ENCODE results near the gene PRICKLE1. TPM values are rescaled to one million over a fixed set of nuclear protein-coding genes. Genes with fewer than 3 reads are reported as not detected.

The PRICKLE1 gene
- 6.4 TPM for total RNA-seq (ENCODE audit: unreplicated experiment)
- long read RNA-seq, partial matches to known transcripts: 0 of 2 reads
- long read RNA-seq, other reads (novel, unspliced or antisense): 1 of 2 reads

DNA sequence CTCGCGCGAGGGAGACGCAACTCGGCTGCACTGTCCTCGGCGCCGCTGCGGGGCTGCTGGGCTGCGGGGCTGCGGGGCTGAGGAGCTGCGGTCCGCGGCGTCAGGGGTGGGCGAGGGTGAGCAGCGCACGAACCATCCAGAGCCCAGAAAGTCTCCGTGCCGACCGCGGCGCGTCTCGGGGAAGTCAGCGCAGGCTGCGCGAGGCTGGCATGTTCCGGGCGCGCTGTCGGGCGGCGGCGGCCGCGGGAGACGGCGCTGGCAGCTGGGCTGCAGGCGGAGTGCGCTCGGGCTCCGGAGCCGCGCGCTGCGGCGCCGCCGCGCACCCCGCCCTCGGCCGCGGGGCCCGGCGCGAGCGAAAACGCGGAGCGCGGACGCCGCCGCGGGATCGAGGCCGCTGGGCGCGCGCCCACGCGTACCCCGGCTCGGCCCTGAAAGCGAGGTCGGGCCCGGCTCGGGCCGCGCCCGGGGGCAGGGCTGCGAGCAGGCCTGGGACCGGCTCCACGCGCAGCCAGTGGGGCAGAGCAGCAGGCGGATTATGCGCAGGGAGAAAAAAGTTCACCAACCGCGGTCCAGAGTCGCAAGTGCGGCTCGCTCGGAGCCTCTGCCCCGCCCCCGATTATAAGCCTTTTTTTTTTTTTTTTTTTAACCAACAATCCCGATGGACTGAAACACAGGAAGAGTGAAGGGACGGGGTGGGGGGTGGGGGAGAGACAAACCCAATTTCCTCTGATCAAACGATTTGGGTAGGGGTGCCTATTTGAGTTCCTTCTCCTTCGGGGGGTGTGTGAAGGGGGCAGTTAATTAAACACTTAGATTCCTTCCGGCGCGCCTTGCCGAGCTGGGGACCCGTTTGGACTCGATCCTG is at the start of gene PRICKLE1:
PRICKLE1 (minus strand) TSS at position 282 of the 865 bp plus-strand sequence. CDS start 117,230 bp downstream, outside the sequence.
- TF ChIP-seq, protein P1, sequence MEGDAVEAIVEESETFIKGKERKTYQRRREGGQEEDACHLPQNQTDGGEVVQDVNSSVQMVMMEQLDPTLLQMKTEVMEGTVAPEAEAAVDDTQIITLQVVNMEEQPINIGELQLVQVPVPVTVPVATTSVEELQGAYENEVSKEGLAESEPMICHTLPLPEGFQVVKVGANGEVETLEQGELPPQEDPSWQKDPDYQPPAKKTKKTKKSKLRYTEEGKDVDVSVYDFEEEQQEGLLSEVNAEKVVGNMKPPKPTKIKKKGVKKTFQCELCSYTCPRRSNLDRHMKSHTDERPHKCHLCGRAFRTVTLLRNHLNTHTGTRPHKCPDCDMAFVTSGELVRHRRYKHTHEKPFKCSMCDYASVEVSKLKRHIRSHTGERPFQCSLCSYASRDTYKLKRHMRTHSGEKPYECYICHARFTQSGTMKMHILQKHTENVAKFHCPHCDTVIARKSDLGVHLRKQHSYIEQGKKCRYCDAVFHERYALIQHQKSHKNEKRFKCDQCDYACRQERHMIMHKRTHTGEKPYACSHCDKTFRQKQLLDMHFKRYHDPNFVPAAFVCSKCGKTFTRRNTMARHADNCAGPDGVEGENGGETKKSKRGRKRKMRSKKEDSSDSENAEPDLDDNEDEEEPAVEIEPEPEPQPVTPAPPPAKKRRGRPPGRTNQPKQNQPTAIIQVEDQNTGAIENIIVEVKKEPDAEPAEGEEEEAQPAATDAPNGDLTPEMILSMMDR (IDR thresholded peaks at IDR 0.05; ENCODE audit: partially characterized antibody, unreplicated experiment): no peak
- peak within 1 kb of the TSS; percentile 59 for H3K27ac Mint-ChIP-seq (ENCODE audit: unreplicated experiment)
- H3K4me3 Mint-ChIP-seq (ENCODE audit: unreplicated experiment): peak within 1 kb of the TSS; percentile 90
- H3K9me3 Mint-ChIP-seq (ENCODE audit: unreplicated experiment): peaks cover 15% of the 10 kb centered on the region
- no peaks in the 10 kb centered on the region for H3K36me3 Mint-ChIP-seq (ENCODE audit: unreplicated experiment)
- H3K4me1 Mint-ChIP-seq (ENCODE audit: low read depth, unreplicated experiment): peaks cover 15% of the 10 kb centered on the region
- H3K27me3 Mint-ChIP-seq (ENCODE audit: unreplicated experiment): peaks cover 10% of the 10 kb centered on the region
- peak; percentile 73 for DNase-seq

DNA sequence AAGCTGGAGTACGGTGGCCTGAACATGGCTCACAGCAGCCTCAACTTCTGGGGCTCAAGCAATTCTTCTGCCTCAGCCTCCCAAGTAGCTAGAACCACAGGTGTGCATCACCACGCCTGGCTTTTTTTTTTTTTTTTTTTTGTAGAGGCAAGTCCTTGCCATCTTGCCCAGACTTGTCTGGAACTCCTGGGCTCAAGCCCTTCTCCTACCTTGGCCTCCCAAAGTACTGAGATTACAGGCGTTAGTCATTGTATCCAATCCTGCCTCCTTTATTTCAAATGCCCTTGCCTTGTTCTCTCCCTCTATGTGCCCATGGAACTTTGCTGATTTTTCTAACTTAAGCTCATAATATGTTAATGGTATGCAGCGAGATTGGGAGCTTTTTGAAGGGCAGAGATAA is 49.2 kb upstream of the PRICKLE1 start:
- Mint-ChIP-seq H3K4me3 (ENCODE audit: unreplicated experiment) (no peak overlapping the region), H3K27ac (ENCODE audit: unreplicated experiment) (no peak overlapping the region), H3K9me3 (ENCODE audit: unreplicated experiment) (no peaks in the 10 kb centered on the region), H3K27me3 (ENCODE audit: unreplicated experiment) (peaks cover 2% of the 10 kb centered on the region), H3K36me3 (ENCODE audit: unreplicated experiment) (no peaks in the 10 kb centered on the region), H3K4me1 (ENCODE audit: low read depth, unreplicated experiment) (peaks cover 9% of the 10 kb centered on the region)
- no peak for DNase-seq
- TF ChIP-seq, protein P1 (IDR thresholded peaks at IDR 0.05; ENCODE audit: partially characterized antibody, unreplicated experiment): no peak

DNA sequence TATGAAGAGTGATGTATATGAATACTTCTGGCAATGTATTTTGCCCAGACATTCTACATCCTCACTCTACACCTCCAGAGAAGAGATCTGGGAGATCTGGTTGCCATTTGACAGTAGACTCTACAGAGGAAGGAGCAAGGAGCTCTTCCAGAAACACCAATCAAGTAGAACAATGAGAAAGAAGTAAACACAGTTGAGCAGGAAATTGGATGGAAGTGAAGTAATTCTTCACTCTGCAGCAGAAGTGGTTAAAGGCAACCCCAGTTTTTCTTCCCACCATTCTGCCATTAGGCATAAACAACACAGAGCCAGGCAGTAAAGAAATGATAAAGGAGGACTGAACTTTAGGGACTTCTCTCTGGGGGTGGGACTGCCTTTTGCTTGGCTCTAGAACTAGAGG is 48.5 kb upstream of the PRICKLE1 start:
- no peak for DNase-seq
- no peaks in the 10 kb centered on the region for H3K36me3 Mint-ChIP-seq (ENCODE audit: unreplicated experiment)
- H3K27me3 Mint-ChIP-seq (ENCODE audit: unreplicated experiment): peaks cover 2% of the 10 kb centered on the region
- H3K27ac Mint-ChIP-seq (ENCODE audit: unreplicated experiment): no peak overlapping the region
- peaks cover 9% of the 10 kb centered on the region for H3K4me1 Mint-ChIP-seq (ENCODE audit: low read depth, unreplicated experiment)
- no peak overlapping the region for H3K4me3 Mint-ChIP-seq (ENCODE audit: unreplicated experiment)
- TF ChIP-seq, protein P1 (IDR thresholded peaks at IDR 0.05; ENCODE audit: partially characterized antibody, unreplicated experiment): no peak
- no peaks in the 10 kb centered on the region for H3K9me3 Mint-ChIP-seq (ENCODE audit: unreplicated experiment)

DNA sequence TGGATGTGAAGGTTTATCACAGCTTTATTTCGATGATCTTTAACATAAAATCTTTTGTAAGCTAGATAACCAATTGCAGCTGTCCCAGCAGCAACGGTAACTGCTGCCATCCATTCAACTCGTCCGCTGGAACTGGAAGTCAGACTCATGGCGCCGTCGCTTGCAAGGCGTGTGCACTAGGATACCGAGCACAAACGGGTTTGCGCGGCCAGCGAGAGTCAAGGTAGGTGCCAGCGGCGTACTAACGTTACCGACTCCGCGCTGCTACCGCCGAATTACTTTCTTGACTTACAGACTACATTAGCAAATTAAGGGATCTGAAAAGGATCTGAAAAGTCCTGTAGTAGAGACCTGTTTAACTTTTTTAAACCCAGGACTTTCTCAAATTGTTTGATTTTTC is 47.4 kb upstream of the PRICKLE1 start:
- Mint-ChIP-seq H3K27me3 (ENCODE audit: unreplicated experiment) (peaks cover 2% of the 10 kb centered on the region), H3K36me3 (ENCODE audit: unreplicated experiment) (no peaks in the 10 kb centered on the region), H3K27ac (ENCODE audit: unreplicated experiment) (no peak overlapping the region), H3K4me3 (ENCODE audit: unreplicated experiment) (no peak overlapping the region), H3K9me3 (ENCODE audit: unreplicated experiment) (no peaks in the 10 kb centered on the region), H3K4me1 (ENCODE audit: low read depth, unreplicated experiment) (peaks cover 9% of the 10 kb centered on the region)
- TF ChIP-seq, protein P1 (IDR thresholded peaks at IDR 0.05; ENCODE audit: partially characterized antibody, unreplicated experiment): no peak
- no peak for DNase-seq

DNA sequence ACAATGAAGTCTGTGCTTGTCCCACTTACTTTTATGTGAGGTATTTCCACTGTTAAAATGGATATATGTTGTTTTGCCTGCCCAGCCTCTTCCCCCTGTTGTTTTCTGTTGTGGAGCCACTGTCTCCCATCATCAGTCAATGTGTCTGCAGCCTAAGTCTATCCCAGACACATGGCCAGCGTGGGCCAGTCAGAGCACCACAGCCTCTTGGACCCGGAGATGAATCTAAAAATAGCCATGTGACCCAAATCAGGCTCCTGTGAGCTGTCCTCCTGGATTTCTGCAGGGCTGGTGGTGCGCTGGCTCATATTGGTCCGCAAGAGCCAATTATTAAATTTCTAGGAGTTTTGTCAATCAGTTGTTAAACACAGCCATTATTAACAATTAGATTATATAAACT is 44.0 kb upstream of the PRICKLE1 start:
- Mint-ChIP-seq H3K36me3 (ENCODE audit: unreplicated experiment) (no peaks in the 10 kb centered on the region), H3K27me3 (ENCODE audit: unreplicated experiment) (no peaks in the 10 kb centered on the region), H3K27ac (ENCODE audit: unreplicated experiment) (no peak overlapping the region), H3K4me1 (ENCODE audit: low read depth, unreplicated experiment) (no peaks in the 10 kb centered on the region), H3K4me3 (ENCODE audit: unreplicated experiment) (no peak overlapping the region), H3K9me3 (ENCODE audit: unreplicated experiment) (no peaks in the 10 kb centered on the region)
- no peak for DNase-seq
- TF ChIP-seq, protein P1 (IDR thresholded peaks at IDR 0.05; ENCODE audit: partially characterized antibody, unreplicated experiment): no peak

Measured in glutamatergic neuron (in vitro differentiated cells).